ENCODE results near the gene EIF1. TPM values are rescaled to one million over a fixed set of nuclear protein-coding genes. Genes with fewer than 3 reads are reported as not detected.

EIF1 gene
- total and polyA plus RNA-seq, 2 of the 8 experiments (the other 6 are each of a cell fraction or from before 2014, with no cell fraction given), result 175 to 539 TPM

DNA sequence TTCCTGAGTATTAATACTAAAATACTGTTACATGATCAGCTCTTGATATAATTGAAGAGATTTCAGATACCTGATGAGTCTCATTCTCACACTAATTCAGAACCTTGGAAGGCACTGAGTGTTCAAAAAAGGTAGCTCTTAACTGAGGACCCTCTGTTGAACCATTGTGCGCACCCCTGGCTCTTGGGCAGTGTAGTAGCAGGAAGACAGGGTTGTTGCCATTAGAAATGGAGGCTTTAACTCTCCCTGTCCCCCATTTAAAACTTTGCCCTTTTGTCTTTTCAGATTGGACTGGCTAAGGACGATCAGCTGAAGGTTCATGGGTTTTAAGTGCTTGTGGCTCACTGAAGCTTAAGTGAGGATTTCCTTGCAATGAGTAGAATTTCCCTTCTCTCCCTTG, 1.8 kb downstream of the EIF1 start:
- Histone ChIP-seq H2AK5ac (ENCODE audit: low read depth, low read length) (no peak overlapping the region), H2BK20ac (ENCODE audit: low read length) (no peak overlapping the region), H3K79me1 (ENCODE audit: low read depth, low read length) (no peaks in the 10 kb centered on the region), H3K4me2 (ENCODE audit: insufficient read depth in 1 of 2, low read depth in 2 of 2, low read length in 2 of 2) (peak overlapping the region; percentile 80 to 83; a peak in 3 of 4 replicates), H2BK15ac (ENCODE audit: low read length) (no peak overlapping the region), H2BK12ac (ENCODE audit: low read depth, low read length) (no peak overlapping the region), H3K79me2 (ENCODE audit: control insufficient read depth in 1 of 2, insufficient read depth in 2 of 2, low read length in 2 of 2) (peaks cover 0 to 16% of the 10 kb centered on the region in 2 experiments; a peak in 3 of 4 replicates), H3K4ac (replicated peaks; ENCODE audit: insufficient read length, low read depth, low read length) (no peak overlapping the region), H3K27me3 (replicated peaks in 1 of 4; ENCODE audit: control insufficient read depth in 3 of 4, extremely low read depth in 1 of 4, insufficient read depth in 3 of 4, low read length in 3 of 4) (no peaks in the 10 kb centered on the region), H3K14ac (ENCODE audit: insufficient read length) (no peak overlapping the region), H3K18ac (ENCODE audit: extremely low read depth, low read length) (no peak overlapping the region), H3K36me3 (ENCODE audit: control insufficient read depth in 2 of 4, insufficient read depth in 4 of 4, low read length in 3 of 4) (peaks cover 27 to 50% (median 43%) of the 10 kb centered on the region in 4 experiments), H3K4me3 (ENCODE audit: extremely low read depth in 1 of 4, insufficient read depth in 2 of 4, low read depth in 3 of 4, low read length in 4 of 4) (peak overlapping the region in 3 of 4 experiments; percentile 92 to 99 (median 96); a peak in 5 of 8 replicates), H3K9me3 (ENCODE audit: insufficient read depth in 2 of 2, low read depth in 1 of 2, low read length in 1 of 2) (no peaks in the 10 kb centered on the region), H4K20me1 (replicated peaks in 1 of 2; ENCODE audit: control insufficient read depth in 1 of 2, insufficient read depth in 2 of 2, low read length in 2 of 2) (peaks cover 10 to 20% of the 10 kb centered on the region in 2 experiments), H2BK5ac (ENCODE audit: low read depth, low read length) (no peak overlapping the region), H3K56ac (replicated peaks; ENCODE audit: insufficient read length, low read depth, low read length) (no peak overlapping the region), H2AFZ (ENCODE audit: low read length) (no peak overlapping the region), H4K8ac (ENCODE audit: extremely low read depth, insufficient read depth, low read length) (no peak overlapping the region), H4K91ac (replicated peaks; ENCODE audit: insufficient read length, low read length) (no peak overlapping the region), H3K23ac (ENCODE audit: insufficient read length) (no peak overlapping the region), H3K9ac (replicated peaks in 1 of 4; ENCODE audit: extremely low read depth in 1 of 4, low read depth in 3 of 4, low read length in 3 of 4) (no peak overlapping the region), H2BK120ac (replicated peaks; ENCODE audit: low read depth, low read length) (no peak overlapping the region), H3K4me1 (replicated peaks in 1 of 4; ENCODE audit: control insufficient read depth in 3 of 4, insufficient read depth in 4 of 4, low read length in 3 of 4) (peaks cover 0 to 3% (median 2%) of the 10 kb centered on the region in 4 experiments; a peak in 4 of 7 replicates), H3K27ac (ENCODE audit: low read depth, low read length) (no peak overlapping the region), H4K5ac (ENCODE audit: insufficient read length, low read depth, low read length) (no peak overlapping the region), H3K23me2 (ENCODE audit: low read depth, low read length) (peaks cover 7% of the 10 kb centered on the region)
- POLR2A ChIA-PET (ENCODE audit: partially characterized antibody), result interaction anchor here (0.5 to 9.3 kb wide), 28 partner anchors 11 to 1057 kb away, joined by 3 to 378 read pairs (median 5); partner anchors contain the start of genes ACLY, FKBP10, GAST and HAP1
- TF ChIP-seq TBP (IDR thresholded peaks at IDR 0.05; ENCODE audit: low read depth, low read length) (no peak), SIX5 (IDR thresholded peaks at IDR 0.05; ENCODE audit: low read depth, low read length) (no peak)
- FAIRE-seq (no peak), DNase-seq (ENCODE audit: low read depth in 1 of 2, low spot score in 2 of 2) (no peak)
- CTCF ChIA-PET (ENCODE audit: partially characterized antibody), result interaction anchor here (0.9 to 4.3 kb wide), 13 partner anchors 12 to 833 kb away, joined by 3 to 22 read pairs (median 4); partner anchors contain the start of genes GAST and JUP
- WGBS, 2 experiments (ENCODE audit: extremely low coverage in 1 of 2, insufficient coverage in 1 of 2, insufficient read length in 1 of 2, insufficient replicate concordance in 2 of 2, low coverage in 1 of 2, low lambda C conversion rate in 2 of 2, missing lambda C conversion rate in 1 of 2), result 85% methylated on average over 2 of the region's 2 CpGs; no CpG with 5 or more reads in 1 of the 2 experiments
